ENCODE results near the gene KMT2D. TPM values are rescaled to one million over a fixed set of nuclear protein-coding genes. Genes with fewer than 3 reads are reported as not detected.

The KMT2D gene
- total RNA-seq, 2 donors from 2014 or later = 82.7 to 99.7 TPM

DNA sequence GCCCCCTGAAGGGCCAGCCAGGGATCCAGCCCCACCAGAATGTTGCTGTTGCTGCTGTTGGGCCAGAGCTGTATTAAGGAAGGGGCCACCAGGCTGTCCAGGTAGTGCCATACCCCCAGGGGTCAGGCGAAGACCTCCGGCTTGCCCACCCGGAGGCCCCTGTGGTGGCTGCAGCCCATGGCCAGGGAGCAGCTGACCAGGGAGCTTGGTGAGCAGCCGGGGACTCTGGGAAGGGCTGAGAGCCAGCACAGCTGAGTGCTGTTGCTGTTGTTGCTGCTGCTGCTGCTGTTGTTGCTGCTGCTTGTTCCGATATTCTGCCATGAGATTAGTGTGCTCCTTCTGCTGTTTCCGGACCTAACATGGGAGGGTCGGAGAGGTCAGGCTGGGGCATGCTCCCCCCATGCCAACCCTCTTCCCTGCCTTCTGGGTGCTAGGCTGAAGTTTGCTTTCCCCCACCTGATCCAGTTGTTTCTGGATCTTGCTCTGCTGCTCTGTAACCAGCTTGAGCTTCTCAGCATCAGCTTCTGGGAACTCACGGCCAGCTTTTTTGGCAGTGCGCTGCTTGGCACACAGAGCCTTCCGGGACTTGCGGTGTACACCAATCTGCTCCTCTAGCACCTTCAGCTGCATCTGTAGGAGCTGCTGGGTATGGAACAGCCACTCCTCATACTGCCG lies 26.8 kb downstream of the KMT2D start:
- Histone ChIP-seq H3K4me1 (replicated peaks) (no peaks in the 10 kb centered on the region), H3K27ac (no peak overlapping the region), H3K36me3 (peaks cover 0 to 28% of the 10 kb centered on the region in 2 donors), H3K4me3 (no peak overlapping the region), H3K27me3 (replicated peaks; ENCODE audit: insufficient read depth) (no peaks in the 10 kb centered on the region), H3K9me3 (no peaks in the 10 kb centered on the region)
- intact Hi-C loops (cut with DNase I) = no loop called here
- no peak for DNase-seq (ENCODE audit: low spot score)
- WGBS = 72% methylated on average over 12 of the region's 12 CpGs
- TF ChIP-seq, protein P1, sequence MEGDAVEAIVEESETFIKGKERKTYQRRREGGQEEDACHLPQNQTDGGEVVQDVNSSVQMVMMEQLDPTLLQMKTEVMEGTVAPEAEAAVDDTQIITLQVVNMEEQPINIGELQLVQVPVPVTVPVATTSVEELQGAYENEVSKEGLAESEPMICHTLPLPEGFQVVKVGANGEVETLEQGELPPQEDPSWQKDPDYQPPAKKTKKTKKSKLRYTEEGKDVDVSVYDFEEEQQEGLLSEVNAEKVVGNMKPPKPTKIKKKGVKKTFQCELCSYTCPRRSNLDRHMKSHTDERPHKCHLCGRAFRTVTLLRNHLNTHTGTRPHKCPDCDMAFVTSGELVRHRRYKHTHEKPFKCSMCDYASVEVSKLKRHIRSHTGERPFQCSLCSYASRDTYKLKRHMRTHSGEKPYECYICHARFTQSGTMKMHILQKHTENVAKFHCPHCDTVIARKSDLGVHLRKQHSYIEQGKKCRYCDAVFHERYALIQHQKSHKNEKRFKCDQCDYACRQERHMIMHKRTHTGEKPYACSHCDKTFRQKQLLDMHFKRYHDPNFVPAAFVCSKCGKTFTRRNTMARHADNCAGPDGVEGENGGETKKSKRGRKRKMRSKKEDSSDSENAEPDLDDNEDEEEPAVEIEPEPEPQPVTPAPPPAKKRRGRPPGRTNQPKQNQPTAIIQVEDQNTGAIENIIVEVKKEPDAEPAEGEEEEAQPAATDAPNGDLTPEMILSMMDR (IDR thresholded peaks at IDR 0.05) = no peak
- TF ChIP-seq POLR2AphosphoS5 (IDR thresholded peaks at IDR 0.05) (no peak), POLR2A (IDR thresholded peaks at IDR 0.05) (no peak)

DNA sequence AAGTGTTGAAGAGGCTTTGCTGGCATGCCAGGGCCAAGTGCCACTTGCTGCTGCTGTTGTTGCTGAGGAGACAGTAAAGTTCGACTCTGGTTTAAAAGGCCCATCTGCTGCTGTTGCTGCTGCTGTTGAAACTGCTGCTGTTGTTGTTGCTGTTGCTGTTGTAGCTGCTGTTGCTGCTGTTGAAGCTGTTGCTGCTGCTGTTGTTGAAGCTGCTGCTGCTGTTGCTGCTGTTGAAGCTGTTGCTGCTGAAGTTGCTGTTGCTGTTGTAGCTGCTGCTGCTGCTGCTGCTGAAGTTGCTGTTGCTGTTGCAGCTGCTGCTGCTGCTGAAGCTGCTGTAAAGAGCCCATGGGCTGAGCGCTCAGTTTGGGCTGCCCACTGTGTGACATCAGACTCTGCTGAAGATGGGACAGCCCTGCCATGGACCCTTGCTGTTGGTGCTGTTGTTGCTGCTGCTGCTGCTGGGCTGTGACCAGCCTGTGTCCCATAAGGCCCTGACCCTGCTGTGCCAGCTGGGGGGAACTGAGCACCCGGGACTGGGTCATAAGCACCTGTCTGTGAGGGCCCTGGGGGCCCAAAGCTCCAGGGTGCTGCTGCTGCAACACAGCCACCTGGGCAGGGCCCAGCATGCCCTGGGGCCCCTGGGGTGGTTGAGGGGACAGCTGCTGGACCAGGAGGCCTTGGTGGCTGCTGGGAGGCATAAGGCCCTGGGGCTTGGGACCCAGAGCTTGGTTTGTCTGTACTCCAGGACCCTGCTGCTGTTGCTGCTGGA lies 27.7 kb downstream of the KMT2D start:
- no peak overlapping the region for H3K4me3 ChIP-seq
- no peaks in the 10 kb centered on the region for H3K9me3 ChIP-seq
- intact Hi-C loops (cut with DNase I) = no loop called here
- H3K27ac ChIP-seq = no peak overlapping the region
- H3K27me3 ChIP-seq (replicated peaks; ENCODE audit: insufficient read depth) = no peaks in the 10 kb centered on the region
- H3K36me3 ChIP-seq = peaks cover 3 to 23% of the 10 kb centered on the region in 2 donors
- WGBS = 73% methylated on average over 3 of the region's 3 CpGs
- no peak for DNase-seq (ENCODE audit: low spot score)
- no peaks in the 10 kb centered on the region for H3K4me1 ChIP-seq (replicated peaks)
- TF ChIP-seq POLR2AphosphoS5 (IDR thresholded peaks at IDR 0.05) (no peak), POLR2A (IDR thresholded peaks at IDR 0.05) (no peak)
- TF ChIP-seq, protein P1 (IDR thresholded peaks at IDR 0.05) = no peak

DNA sequence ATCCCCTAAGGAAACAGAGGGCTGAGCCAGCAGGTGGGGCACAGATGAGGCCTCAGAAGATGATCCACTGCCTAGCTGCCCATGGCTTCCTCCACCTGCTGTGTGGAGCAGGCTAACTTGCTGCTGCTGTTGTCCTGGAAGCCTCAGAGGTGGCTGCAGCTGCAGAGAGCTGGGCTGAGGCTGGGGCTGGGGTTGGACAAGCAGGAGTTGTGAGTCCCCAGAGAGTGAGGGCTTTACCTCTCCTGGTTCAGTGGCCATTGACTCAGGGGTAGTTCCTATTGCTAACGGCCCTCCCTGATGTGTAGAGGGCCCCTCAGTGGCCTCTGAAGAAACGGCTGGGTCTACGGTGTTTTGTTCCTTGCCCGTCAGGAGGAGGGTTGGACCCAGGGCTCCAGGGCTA lies 28.3 kb downstream of the KMT2D start:
- Histone ChIP-seq H3K4me1 (replicated peaks) (no peaks in the 10 kb centered on the region), H3K27me3 (replicated peaks; ENCODE audit: insufficient read depth) (no peaks in the 10 kb centered on the region), H3K27ac (no peak overlapping the region), H3K36me3 (peaks cover 8 to 27% of the 10 kb centered on the region in 2 donors), H3K4me3 (no peak overlapping the region), H3K9me3 (no peaks in the 10 kb centered on the region)
- no peak for DNase-seq (ENCODE audit: low spot score)
- intact Hi-C loops (cut with DNase I) = no loop called here
- 78% methylated on average over 4 of the region's 4 CpGs for WGBS
- TF ChIP-seq POLR2A (IDR thresholded peaks at IDR 0.05) (no peak), POLR2AphosphoS5 (IDR thresholded peaks at IDR 0.05) (no peak)
- TF ChIP-seq, protein P1 (IDR thresholded peaks at IDR 0.05) = no peak

DNA sequence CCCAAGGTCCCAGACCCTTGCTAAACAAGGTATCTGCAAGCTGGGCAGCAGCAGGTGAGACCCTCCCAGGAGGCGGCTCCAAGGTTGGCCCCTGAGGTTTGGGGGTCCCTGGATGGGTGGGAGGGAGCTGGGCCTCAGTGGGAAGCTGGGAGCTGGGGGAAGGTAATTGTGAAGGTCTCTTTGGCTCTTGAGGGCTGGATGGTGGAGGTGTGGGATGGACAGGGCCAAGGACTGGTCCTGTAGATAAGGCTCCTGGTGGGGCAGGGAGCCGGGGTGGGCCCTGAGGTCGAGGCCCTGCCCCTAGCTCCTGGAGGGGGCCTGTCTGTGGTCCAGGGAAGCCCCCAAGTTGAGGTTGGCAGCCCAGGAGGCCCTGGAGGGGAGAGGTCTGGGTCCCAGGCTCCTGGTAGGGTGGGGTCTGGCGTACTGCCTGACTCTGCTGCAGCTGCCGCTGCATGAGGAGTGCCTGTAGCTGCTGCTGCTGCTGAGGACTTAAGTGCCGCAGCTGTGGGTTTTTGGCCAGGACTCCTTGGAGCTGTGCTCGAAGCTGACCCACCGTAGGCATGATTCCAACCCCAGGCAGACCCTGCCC lies 28.9 kb downstream of the KMT2D start:
- no peaks in the 10 kb centered on the region for H3K27me3 ChIP-seq (replicated peaks; ENCODE audit: insufficient read depth)
- WGBS = 94% methylated on average over 8 of the region's 8 CpGs
- H3K9me3 ChIP-seq = no peaks in the 10 kb centered on the region
- intact Hi-C loops (cut with DNase I) = no loop called here
- no peak for DNase-seq (ENCODE audit: low spot score)
- H3K36me3 ChIP-seq = peaks cover 8 to 28% of the 10 kb centered on the region in 2 donors
- no peak for TF ChIP-seq POLR2AphosphoS5 (IDR thresholded peaks at IDR 0.05)
- TF ChIP-seq, protein P1 (IDR thresholded peaks at IDR 0.05) = no peak
- TF ChIP-seq POLR2A (IDR thresholded peaks at IDR 0.05) = no peak
- H3K27ac ChIP-seq = no peak overlapping the region
- no peak overlapping the region for H3K4me3 ChIP-seq
- H3K4me1 ChIP-seq (replicated peaks) = no peaks in the 10 kb centered on the region

All from prostate gland (tissue), 2 donors.